Measurements from ENCODE around the gene ATP2C2.

Gene ATP2C2

GRCh38 chr16:84458606-84459532, 90.5 kb downstream of the ATP2C2 start:
- no peak for DNase-seq

DNA sequence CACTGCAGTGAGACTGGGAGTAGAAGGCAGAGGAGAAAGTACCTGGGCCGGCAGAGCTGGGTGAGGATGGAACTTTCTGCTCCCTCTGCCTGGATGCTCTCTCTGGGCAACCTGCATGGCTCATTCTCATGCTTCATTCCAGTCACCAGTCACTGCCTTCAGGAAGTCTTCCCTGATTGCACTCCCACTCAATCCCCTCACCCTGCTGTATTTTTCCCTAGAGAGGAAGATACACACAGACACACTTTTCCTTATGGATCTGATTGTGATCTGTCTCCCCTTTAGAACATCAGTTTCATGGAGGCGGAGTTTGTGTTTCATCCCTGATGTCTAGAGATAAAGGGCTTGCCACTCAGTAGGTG, 91.2 kb downstream of the ATP2C2 start:
- DNase-seq: no peak

GRCh38 chr16:84459941-84460405, 91.6 kb downstream of the ATP2C2 start:
- DNase-seq: no peak

GRCh38 chr16:84460406-84461028, 92.2 kb downstream of the ATP2C2 start:
- no peak for DNase-seq

GRCh38 chr16:84461029-84461412, 92.7 kb downstream of the ATP2C2 start:
- DNase-seq: no peak

DNA sequence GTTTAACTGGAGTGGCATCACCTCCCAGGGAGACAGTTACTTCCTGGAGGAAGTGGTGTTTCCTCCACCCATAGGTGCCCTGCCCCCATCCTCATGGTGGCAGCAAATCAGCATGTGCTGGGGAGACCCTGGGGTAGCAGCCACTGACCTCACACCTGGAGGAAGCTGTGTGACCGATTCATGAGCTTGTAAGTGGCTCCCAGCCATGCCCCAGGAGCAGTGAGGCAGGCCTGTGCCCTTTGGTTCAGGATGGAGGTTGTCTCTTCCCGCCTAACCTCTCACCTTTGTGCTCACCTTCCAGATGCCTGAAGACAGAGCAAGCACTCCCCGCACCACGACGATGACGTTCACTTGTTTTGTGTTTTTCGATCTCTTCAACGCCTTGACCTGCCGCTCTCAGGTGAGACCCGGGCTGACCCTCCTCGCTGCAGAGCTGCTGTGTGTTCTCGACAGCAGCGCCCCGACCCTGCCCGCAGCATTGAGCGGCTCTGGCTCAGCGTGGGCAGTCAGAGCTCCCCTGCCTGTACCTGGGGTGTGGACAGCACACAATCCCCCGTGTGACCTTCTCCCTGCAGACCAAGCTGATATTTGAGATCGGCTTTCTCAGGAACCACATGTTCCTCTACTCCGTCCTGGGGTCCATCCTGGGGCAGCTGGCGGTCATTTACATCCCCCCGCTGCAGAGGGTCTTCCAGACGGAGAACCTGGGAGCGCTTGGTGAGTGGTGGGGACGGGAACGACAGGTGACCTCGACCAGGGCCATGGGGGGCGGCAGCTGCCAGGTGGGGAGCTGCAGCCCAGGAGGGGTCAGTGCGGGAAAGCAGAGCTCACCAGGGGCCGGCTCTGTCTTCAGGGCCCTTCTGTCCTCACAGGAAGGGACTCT, 93.3 kb downstream of the ATP2C2 start:
- DNase-seq: no peak

GRCh38 chr16:84462296-84463210, 94.2 kb downstream of the ATP2C2 start:
- no peak for DNase-seq

GRCh38 chr16:84463221-84463620, 94.9 kb downstream of the ATP2C2 start:
- DNase-seq: no peak

GRCh38 chr16:84464116-84464515, 95.8 kb downstream of the ATP2C2 start:
- no peak for DNase-seq

DNA sequence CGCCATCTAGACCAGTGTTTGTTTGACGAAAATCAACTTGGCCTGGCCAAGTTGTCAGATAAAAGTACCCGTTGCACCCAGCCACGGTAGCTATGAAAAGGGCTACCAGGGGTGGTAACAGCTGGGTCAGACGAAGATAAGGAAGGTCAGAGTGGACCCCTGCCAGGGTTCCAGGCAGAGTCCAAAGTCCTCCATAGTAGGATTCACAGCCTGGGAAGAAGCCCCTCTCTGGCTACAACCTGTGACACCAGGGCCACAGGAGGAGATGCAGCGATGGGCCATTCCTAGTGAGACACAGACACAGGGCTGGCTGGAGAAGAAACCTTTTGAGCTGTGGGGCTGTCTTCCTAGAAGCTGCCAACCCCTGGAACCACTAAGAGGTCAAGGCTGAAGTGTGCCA, 96.8 kb downstream of the ATP2C2 start:
- no peak for DNase-seq

DNA sequence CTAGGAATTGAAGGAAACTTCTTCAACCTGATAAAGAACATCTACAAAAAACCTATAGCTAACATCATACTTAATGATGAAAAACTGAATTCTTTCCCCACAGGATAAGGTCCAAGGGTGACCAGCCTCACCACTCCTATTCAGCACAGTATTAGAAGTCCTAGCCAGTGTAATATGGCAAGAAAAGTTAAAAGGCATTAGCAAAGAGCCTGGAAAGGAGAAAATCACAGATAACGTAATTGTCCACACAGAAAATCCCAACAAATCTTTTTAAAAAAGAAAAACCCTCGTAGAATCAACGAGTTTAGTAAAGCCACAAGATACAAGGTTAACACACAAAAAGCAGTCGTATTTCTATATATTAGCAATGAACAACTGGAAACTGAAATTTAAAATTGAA, 98.4 kb downstream of the ATP2C2 start:
- no peak for DNase-seq

- no peak for DNase-seq
These were observed 98.9 kb downstream of the ATP2C2 start for GRCh38 chr16:84467256-84467655.

- no peak for DNase-seq
These were observed 99.4 kb downstream of the ATP2C2 start for GRCh38 chr16:84467709-84468108.

GRCh38 chr16:84471316-84471715, 103.0 kb downstream of the ATP2C2 start:
- DNase-seq: no peak

- no peak for DNase-seq
These were observed 103.6 kb downstream of the ATP2C2 start for GRCh38 chr16:84471966-84472365.

- DNase-seq: no peak
These were observed 107.4 kb downstream of the ATP2C2 start for GRCh38 chr16:84475643-84476240.

- DNase-seq: no peak
These were observed 108.1 kb downstream of the ATP2C2 start for GRCh38 chr16:84476401-84476800.

GRCh38 chr16:84477661-84478060, 109.3 kb downstream of the ATP2C2 start:
- DNase-seq: no peak

GRCh38 chr16:84478172-84478947, 110.0 kb downstream of the ATP2C2 start:
- DNase-seq: no peak

DNA sequence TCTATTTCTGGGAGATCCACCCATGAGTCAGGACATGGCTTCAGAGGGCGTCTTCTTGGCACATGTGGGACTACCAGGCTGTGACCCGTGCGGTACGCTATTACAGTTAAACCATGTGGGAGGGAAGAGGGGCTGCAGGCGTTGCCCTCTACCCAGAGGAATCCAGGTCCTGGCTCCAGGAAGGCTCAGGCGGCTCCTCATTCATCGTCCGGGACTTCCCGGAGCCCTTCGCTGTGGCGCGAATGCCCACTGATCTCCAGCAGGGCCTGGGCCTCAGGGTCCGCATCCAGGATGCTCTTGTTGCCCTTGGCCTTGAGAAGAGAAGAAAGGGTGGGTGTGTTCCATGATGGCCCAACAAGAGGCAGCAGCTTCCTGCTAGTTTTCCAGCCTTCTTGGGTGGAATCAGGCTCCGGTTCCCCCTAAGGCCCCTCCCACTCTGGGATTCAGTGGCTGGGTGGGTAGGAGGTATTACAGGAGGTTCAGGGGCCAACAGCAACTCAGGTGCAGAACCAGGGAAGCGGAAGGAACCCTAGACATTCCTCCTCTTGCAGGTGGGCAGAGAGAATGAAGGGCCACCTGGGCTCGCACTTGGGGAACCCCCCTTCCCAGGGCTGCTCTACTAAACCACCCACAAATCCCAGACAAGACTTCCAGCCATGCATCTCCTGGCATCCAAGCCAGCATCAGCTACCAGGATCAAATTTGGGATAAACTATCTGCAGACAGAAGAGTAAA, 111.5 kb downstream of the ATP2C2 start:
- no peak for DNase-seq

Data from GDM1 (cell line).